HG03097 (cell line): Measurements from ENCODE around the gene ATL2.
A peak's percentile ranks its signal among the peaks of the same experiment; 100 is the strongest.
"Not testable (repeated sequence)": the region's sequence is repeated elsewhere in the genome, so short reads cannot be mapped to it uniquely, and the experiment has no call there.

Experiments
- ATAC-seq: cut with Tn5 transposase; IDR thresholded peaks from one replicate; pipeline ENCODE4 v1.9.1; 2021; ENCODE audit not compliant: unreplicated experiment, low FRiP score

Gene ATL2

DNA sequence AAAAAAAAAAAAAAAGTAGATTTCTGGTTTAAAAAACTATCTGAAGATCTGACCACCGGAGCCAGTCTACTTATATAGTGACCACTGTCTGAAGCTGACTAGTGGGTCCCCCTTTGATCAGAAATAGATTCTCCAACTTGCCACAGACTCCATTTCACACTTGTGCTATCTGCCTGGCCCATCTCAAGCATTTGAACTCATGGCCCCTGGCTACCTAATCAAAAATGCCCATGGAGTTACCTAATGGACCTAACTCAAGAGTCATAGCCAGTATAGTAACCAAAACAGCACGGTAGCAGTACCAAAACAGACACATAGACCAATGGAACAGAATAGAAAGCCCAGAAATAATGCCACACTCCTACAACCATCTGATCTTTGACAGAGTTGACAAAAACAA is 17.0 kb upstream of the ATL2 start:
- ATAC-seq, result no peak

DNA sequence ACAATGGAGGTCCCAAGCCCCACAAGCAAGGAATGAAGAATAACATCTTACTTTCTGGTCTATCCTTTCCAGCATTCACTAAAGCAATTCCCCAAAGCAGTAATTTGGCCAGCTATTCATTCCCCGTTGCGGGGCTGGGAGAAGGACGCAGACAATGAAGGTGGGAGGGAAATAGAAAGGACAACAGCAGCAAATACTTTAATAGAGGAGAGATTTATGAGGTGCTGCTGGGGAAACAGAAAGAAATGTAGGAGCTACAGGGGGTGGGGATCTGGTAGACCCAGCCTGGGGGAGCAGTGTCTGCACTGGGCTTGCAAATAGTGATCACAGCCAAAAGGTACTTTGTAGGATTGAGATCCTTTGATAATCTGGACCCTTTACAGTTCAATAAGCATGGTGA is 13.9 kb upstream of the ATL2 start:
- ATAC-seq, result no peak

DNA sequence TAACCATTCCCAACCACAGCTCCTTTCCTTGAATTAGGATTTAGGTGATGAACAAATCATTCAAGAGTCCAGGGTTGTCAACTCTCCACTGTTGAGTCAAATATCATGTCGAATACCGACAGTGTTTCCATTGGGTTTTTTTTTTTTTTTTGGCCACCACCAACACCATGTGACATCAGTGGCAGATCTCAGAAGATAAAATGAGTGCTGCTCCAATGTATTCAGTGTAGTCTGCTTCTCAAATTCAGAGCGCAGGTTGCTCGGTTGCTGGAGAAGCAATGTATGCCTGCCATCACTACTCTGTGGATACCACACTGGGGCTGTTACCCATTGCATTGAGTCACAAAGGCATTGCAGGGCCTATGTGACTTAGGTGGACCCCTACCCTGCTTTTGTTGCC is 10.8 kb upstream of the ATL2 start:
- ATAC-seq, result no peak

DNA sequence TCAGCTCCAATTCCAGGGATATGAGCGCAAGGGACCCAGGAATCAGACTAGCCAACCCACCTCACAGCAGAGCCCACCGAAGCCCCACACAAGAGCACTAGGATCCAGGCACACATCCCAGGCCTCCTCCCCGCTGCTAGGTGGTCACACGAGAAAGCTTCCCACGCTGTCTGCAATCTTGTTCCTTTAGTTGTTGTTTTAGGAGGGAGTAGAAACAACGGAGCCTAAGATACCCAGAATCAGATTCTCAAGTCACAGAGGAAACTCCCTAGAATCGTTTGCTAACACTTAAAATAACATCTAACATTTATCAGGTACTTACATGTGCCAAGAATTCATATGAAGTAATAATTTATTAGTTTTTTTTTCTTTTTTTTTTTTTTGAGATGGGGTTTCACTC is 9.7 kb upstream of the ATL2 start:
- ATAC-seq, result no peak

DNA sequence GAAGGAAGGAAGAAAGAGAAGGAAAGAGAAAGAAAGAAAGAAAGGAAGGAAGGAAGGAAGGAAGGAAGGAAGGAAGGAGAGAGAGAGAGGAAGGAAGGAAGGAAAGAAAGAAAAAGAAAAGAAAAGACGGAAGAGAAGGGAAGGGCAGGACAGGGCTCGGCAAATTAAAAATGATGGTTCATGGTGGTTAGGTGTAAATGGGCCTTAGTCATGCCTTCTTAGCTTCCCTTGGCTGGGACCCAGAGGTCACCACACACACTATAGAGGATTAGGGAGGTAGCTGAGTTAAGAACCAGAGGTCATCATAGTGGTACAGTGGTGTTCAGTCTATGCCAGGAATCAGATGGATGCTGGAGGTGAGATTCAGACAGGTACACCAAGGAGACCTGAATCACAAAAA is 9.3 kb upstream of the ATL2 start:
- ATAC-seq, result no peak

DNA sequence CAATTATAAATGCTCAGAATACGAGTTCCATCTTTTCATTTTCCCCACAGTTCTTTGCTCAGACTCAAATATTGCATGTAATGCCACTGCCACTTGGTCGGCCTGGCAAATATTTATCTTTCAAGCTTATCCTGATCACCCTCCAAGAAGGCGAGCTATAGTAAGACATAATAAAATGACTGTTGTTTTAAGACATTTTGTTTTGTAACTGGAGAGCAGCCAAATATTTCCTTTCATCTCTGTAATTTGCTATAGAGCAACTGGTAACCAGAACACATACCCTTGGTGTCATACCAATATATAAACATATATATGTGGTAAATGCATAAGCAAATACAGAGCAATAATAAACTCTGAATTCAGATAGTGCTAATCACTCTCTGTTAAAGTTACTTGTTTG is 7.3 kb upstream of the ATL2 start:
- ATAC-seq, result no peak

DNA sequence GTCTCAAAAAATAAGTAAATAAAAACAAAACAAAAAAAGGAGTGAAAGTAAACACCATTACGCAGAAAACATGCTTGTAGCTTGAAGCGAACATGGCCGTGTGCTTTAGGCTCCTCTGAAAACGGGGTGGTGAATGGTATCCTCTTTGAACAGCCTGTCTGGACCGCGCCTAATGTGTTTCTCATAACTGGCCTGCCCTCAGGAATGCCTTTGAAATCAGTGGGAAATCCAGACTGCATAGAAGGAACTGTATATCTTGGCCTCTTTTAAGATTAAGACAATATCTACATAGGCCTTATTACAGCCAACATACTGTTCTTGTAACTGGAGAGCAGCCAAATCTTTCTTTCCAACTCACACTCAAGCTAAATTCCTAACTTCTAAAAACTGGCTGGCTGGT is 6.7 kb upstream of the ATL2 start:
- not testable (repeated sequence) for ATAC-seq

DNA sequence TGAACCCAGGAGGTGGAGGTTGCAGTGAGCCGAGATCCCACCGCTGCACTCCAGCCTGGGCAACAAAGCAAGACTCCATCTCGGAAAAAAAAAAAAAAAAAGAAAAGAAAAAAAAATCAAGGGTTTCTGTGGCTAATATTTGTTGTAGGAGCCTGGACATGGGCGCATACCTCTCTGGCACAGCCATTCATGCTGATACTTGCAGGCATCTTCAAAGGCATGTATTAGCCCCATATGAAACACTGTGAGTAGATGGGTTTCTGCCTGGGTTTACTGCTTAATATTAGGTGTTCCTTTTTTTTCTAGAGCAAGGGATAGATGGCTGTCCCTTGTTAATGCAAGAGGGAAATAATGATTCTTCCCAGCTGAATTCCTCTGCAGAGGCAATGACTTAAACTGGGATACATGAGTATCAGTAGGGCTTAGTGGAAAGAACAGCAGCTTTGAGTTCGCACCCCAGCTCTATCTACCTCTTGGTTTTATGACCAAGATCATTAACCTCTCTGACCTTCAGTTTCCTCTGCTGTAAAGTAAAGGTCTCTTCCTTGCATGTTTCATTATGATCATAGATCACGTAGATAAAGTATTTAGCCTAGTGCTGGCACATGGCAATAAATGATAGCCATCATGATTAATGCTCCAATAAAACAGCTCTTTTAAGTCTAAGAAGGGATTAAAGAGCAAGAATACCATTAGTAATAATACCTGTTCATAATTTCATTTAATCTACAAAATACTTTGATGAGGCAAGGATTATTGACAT is 4.5 kb upstream of the ATL2 start:
- no peak for ATAC-seq

DNA sequence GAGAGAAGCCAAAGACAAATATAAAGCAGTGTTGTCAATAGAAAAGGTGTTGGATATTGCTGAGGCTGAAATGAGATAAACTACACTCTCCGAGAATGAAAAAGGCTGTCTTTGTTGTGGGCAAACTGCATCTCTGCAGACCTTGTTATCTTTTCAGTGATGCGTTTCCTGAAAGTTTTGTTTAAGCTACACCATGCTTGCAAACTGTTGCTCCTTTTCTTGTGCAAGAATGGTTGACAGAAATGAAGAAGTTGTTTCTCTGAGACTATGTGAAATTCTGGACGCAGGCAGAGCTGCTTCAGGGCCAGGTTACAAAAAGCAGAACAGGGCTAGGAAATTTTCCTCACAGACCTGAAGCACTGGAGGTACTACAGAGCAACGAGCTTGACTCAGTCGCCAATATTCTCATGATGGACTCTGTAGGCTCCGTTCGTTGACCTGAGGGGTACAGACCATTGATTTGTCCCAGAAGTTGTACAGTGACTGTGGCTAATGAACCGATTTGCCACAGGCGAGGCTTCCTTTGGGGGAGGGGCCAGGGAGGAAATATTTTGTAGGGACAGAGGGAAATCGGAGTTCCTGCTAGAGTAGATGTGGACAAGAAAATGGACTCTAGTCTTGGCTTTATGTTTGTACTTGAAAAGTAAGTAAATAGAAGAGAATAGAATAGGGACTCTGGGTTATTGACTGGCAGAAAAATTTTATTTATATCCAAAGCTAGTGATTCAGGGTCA is 3.5 kb upstream of the ATL2 start:
- no peak for ATAC-seq

DNA sequence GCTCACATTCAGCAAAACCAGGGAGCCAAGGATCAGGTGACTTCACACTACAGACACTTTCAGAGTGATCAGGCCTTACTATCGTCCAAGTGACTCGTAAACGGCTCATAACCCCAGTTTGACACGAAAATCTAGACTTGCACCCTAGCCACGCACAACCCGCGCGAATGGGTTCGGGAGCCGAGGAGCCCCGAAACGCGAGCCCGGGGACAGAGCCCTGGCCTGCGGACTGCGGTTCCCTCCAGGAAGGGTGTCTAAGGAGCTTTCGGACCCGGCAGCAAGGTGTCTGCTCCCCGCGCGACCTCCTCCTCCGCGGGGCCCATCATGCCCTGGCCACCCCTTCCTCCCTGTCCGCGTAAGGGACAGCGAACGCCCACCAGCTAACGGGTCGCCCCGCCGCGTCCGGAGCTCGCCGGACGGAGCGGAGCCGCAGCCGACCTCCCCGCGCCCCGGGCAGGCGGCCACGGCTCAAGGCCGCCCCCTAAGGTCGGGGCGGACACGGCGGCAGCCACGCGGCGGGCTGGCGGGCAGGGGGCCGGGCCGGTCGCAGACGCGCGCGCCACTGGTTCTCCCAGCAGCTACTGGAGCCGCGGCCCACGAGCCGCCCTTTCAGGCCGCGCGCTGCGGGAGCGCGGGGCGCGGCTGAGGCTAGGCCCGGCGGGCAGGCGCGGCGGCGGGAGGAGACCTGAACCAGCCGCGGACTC is 575 bp downstream of the ATL2 start:
- ATAC-seq, result peak; percentile 73

DNA sequence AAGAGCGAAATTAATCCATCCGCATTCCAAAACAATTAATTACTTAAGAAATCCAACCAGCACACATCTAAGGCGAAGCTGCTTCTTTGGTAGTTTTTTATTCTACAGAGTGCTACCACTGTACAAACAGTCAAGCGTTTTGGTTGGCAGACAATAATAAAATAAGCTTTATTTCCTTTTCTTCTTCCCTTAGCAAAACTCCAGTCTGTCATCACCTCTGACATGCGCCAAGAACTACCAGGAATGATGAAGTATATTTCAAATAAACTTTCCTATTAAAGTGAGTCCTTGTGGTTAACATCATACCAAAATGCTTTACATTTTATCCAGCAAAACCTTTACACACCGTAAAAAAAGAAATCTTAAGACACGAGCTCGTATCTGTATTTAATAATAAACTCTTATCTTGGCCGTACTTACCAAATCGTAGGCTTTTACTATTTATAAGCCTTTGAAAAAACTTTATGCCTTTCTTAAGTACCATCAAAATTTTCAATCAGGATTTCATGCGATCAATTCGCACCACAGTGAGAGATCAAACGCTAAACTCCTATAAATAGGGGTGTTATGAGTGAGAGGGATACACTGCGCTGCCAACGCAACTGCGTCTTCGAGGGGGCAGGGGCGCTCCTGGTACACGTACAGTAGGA is 1.3 kb downstream of the ATL2 start:
- ATAC-seq, result no peak

DNA sequence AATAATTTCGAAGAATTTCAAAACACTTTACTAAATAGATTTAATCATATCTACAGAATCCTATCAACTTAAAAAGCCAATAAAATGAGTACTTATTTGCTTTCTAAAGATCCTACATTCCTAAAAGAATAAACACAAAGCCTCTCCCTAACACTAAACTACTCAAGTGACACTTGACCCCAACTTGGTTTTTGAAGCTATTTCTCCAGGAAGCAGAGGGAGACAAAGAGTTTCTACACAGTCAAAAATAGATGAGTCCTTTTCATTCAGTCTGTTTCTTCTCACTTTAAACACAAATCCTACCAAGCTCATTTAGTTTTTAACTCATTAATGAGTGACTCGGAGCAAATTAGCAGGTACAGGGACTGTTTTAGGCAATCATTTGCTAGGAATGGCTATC is 2.1 kb downstream of the ATL2 start:
- ATAC-seq, result no peak

DNA sequence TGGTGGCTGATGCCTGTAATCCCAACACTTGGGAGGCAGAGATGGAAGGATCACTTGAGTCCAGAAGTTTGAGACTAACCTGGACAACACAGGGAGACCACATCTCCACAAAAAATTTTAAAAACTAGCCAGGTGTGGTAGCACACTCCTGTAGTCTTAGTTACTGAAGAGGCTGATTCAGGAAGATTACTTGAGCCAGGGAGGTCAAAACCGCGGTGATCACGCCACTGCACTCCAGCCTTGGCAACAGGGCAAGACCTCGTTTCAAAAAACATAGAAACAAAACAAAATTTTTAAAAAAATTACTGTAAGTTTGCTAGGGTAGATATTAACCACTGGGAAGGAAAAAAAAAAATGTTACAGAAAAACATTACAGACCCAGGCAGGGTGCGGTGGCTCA is 5.8 kb downstream of the ATL2 start:
- no peak for ATAC-seq

DNA sequence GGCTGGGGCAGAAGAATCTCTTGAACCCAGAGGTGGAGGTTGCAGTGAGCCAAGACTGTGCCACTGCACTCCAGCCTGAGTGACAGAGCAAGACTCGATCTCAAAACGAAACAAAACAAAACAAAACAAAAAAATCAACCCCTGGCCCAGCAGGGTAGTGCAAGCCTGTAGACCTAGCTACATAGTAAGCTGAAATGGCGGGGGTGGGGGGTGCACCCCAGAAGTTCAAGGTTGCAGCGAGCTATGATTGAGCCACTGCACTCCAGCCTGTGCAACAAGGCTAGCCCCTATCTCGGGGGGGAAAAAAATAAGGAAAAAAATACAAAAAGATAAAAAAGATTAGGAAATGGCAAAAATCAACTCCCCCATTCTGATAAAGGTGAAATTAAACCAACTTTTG is 6.4 kb downstream of the ATL2 start:
- no peak for ATAC-seq

DNA sequence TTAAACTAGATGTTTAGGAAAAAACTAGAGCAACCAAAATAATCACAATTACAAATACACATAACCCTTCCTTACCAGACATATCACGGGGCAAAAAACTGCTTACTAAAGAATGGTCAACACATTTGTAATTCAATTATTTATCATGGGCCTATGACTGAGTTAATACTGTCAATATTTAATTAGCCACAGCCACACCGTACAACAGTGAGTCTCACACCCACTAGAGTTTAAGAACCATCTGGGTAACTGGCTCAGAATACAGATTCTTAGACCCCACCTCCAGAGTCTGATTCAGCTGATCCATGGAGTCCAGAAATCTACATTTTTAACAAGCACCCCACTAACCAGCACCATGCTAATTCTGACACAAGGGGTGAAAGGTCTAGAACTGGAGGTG is 14.8 kb downstream of the ATL2 start:
- ATAC-seq, result no peak

DNA sequence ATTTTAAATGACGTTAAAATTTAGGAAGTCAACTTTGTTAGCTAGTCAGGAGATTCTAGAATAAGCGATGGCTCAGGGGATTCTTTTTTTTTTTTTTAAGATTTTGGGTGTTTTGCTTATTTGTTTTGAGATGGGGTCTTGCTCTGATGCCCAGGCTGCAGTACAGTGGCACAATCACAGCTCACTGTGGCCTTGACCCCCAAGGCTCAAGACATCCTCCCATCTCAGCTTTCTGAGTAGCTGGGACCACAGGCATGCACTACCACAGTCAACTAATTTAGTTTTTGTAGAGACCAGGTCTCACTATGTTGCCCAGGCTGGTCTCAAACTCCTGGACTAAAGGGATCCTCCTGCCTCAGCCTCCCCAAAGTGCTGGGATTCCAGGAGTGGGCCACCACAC is 16.9 kb downstream of the ATL2 start:
- ATAC-seq, result no peak

DNA sequence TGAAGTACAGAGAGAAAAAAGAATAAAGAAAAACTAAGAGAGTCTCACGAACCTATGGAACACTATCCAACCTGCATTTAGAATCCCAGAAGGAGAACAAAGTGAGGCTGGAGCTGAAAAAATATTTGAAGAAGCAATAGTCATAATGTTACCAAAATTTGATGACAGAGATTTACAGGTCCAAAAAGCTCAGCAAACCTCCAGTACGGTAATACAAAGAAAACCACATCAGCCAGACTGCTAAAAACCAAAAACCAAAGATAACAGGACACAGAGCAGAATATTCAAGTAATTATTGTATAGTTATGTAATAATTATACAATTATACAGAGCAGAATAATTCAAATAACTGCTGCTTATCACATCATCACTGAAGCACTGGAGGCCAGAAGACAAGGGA is 23.7 kb downstream of the ATL2 start:
- no peak for ATAC-seq

DNA sequence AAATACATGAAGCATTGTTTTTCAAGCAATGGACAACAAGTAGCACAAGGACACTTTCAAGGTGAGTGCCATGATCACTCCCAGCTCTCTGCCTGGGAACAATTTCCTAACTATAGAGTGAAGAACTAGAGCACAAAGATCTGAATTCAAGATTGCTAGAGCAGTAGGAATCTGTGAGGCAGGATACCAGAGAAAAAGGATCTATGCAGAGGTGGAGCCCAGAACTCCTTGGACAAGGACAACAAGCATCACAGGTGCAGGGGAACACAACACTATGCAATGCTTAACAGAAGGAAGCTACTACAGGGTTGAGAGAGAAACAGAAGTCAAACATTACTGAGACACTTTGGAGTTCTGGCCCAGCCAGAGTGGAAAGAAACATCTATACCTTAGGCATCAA is 24.7 kb downstream of the ATL2 start:
- ATAC-seq, result no peak

DNA sequence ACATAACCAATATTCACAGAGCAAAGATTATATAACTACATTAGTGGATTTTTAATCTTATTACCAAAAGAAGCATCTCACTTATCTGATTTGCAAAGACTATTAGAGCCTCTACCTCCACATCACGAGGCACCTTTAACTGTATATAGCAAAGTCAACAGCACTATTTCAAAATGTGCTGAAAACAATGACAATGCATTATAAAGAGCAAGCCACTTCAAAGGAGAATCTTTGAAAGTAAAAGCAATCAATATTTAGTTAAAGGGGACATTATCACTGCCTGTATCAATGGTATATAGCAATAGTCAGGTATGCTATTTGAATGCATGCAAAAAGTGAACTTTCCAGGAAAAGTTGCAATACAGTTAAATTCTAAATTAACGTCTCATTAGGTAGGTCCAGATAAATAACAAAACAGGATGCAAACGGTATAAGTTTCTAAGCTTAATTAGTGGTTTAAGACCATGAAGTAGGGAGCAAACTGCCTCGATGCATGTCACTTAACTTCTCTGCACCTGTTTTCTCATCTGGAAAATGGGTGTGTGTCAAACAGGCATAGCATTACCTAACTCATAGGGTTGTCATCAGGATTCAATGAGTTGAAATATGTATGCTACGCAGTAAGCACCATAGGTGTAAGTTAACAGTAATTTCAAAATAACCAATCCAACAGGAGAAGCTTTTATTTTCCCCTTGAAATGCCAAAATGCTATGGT is 31.6 kb downstream of the ATL2 start:
- ATAC-seq, result no peak

DNA sequence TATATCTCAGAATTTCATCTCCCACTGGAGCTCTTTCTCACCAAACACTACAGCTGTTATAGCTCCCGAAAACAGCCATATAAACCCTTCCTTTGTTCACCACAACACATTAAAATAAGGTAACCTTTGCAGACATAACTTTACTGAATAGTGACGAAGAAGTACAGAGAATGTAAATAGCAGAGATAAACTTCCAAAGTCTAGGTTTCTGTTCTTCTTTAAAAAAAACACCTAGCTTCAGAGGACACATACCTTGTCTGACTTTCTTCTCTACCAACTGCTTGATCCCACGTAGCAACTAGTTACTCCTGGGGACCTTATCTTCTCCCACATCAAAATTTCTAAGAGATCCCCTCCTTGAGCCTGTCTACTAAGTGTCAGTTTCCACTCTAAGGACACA is 32.3 kb downstream of the ATL2 start:
- ATAC-seq, result no peak

DNA sequence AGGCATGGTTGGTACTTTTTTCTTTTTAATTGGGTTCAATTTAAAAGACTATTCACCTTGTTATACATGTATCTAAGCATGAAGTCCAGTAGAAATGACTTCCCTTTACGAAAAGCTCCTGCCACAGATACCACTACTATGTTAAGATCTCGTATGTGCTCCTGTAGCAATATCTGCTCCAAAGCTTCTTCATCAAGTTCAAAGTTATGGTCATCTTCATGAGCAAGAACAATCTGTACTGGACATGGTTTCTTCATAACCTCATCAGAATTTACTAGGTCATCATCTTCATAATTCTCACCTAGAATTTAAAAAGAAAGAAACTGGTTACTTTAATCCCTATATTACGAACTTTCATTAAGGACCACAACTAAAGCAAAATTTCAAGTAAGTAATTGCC is 33.9 kb downstream of the ATL2 start:
- ATAC-seq, result no peak
